ENCODE results near the gene UBTFL1. TPM values are rescaled to one million over a fixed set of nuclear protein-coding genes. Genes with fewer than 3 reads are reported as not detected.

Gene UBTFL1, protein sequence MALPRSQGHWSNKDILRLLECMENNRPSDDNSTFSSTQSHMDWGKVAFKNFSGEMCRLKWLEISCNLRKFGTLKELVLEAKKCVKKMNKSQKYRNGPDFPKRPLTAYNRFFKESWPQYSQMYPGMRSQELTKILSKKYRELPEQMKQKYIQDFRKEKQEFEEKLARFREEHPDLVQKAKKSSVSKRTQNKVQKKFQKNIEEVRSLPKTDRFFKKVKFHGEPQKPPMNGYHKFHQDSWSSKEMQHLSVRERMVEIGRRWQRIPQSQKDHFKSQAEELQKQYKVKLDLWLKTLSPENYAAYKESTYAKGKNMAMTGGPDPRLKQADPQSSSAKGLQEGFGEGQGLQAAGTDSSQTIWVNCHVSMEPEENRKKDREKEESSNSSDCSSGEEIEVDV
- total RNA-seq (2022; extraction: Qiagen RNA extraction; ENCODE audit: low read depth): not detected in 5 replicates

DNA sequence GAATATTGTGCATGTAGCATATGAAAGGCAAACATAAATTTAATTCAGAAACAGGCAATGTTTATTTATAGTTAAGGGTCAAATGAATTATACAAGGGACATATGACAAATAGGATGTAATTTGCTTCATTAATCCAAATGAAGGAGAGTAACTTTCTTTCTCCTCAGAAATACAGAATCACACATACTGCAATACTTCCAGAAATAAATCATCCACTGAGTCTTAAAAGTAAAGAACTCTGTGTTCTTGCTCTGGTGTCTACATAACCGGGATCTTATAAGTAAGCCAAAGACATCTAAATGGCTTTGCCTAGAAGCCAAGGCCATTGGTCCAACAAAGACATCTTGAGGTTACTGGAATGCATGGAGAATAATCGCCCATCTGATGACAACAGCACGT is at the start of gene UBTFL1:
UBTFL1 (plus strand) TSS at position 301 of the 400 bp plus-strand sequence; CDS start at position 301, 0 bp downstream.

DNA sequence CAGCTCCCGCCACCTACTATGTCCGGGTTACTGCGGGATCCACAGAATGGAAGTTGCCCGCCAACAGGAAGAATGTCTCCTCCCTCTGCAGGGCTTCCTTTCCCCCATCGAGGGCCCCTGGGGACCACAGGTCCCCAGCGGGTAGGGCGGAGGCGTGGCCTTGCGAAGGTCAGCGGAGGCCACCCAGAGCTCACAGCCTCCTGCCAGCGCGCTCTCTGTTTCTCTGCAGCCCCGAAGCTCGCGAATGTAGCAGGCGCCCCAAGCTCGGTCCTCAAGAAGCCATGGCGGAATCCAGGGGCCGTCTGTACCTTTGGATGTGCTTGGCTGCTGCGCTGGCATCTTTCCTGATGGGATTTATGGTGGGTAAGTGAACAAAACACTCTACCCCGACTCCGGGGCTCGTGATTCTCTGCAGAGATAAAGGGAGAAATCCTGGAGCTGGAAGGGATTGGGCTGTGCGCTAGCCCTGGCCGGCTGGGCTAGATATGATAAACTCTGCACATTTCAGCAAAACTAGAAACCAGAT is 48.8 kb downstream of the UBTFL1 start, which contains the start of gene NAALAD2:
NAALAD2 (plus strand) TSS at position 186 of the 526 bp plus-strand sequence; CDS start at position 282, 96 bp downstream.

Other genes starting within 250 kb of the UBTFL1 start
- not detected in 5 replicates for gene TRIM64B, start 207.5 kb upstream of the UBTFL1 start, total RNA-seq (2022; extraction: Qiagen RNA extraction; ENCODE audit: low read depth)
- gene TRIM49D1, start 163.7 kb upstream of the UBTFL1 start, total RNA-seq (2022; extraction: Qiagen RNA extraction; ENCODE audit: low read depth): 0.05 TPM in 1 of 5 replicates, not detected in the others
- not detected in 5 replicates for gene TRIM49D2, start 161.9 kb upstream of the UBTFL1 start, total RNA-seq (2022; extraction: Qiagen RNA extraction; ENCODE audit: low read depth)
- gene TRIM64, start 119.9 kb upstream of the UBTFL1 start, total RNA-seq (2022; extraction: Qiagen RNA extraction; ENCODE audit: low read depth): not detected in 5 replicates
- not detected in 5 replicates for gene TRIM49C, start 54.8 kb upstream of the UBTFL1 start, total RNA-seq (2022; extraction: Qiagen RNA extraction; ENCODE audit: low read depth)
- not detected in 5 replicates for gene NAALAD2, start 48.7 kb downstream of the UBTFL1 start, total RNA-seq (2022; extraction: Qiagen RNA extraction; ENCODE audit: low read depth)
- gene CHORDC1, start 137.1 kb downstream of the UBTFL1 start, total RNA-seq (2022; extraction: Qiagen RNA extraction; ENCODE audit: low read depth): 68.2 to 107 TPM (median 102 TPM) in 5 replicates